Neural crest cell (in vitro differentiated cells): Measurements from ENCODE around the gene MAOB. TPM values are rescaled to one million over a fixed set of nuclear protein-coding genes. Genes with fewer than 3 reads are reported as not detected.

ENCODE experiments used
- DNase-seq: peaks from one replicate; pipeline ENCODE4 v3.0.0; 2021; ENCODE audit warnings: low read depth, mixed read lengths, low spot score
- H3K27ac Mint-ChIP-seq: one replicate; pipeline ENCODE4 v1.8.0; 2021; ENCODE audit warnings: mild to moderate bottlenecking, mixed read lengths; ENCODE audit not compliant: unreplicated experiment
- H3K27me3 Mint-ChIP-seq: 2 replicates; pipeline ENCODE4 v1.8.0; 2021; ENCODE audit warnings: low read depth, mild to moderate bottlenecking, mixed read lengths
- H3K36me3 Mint-ChIP-seq: 2 replicates; pipeline ENCODE4 v1.8.0; 2021; ENCODE audit warnings: low read depth, mild to moderate bottlenecking, mixed read lengths
- H3K4me1 Mint-ChIP-seq: 2 replicates; pipeline ENCODE4 v1.8.0; 2021; ENCODE audit warnings: mixed read lengths
- H3K4me3 Mint-ChIP-seq: one replicate; pipeline ENCODE4 v1.8.0; 2021; ENCODE audit warnings: mild to moderate bottlenecking, mixed read lengths
- H3K9me3 Mint-ChIP-seq: 2 replicates; pipeline ENCODE4 v1.8.0; 2021; ENCODE audit warnings: mixed read lengths
- total RNA-seq: library from RNA; stranded (reverse); gene quantifications from 2 replicates; pipeline ENCODE4 v1.2.1, GENCODE V29; 2021
- TF ChIP-seq, protein P1 (sequence below): fragments of 200-600 bp; sonication (generic); conservative IDR thresholded peaks from 2 replicates; pipeline ENCODE4 v1.5.0; 2021; ENCODE audit warnings: antibody characterized with exemption, mild to moderate bottlenecking

The MAOB gene
- total RNA-seq, 1 donor from 2014 or later = 0.98 TPM

DNA sequence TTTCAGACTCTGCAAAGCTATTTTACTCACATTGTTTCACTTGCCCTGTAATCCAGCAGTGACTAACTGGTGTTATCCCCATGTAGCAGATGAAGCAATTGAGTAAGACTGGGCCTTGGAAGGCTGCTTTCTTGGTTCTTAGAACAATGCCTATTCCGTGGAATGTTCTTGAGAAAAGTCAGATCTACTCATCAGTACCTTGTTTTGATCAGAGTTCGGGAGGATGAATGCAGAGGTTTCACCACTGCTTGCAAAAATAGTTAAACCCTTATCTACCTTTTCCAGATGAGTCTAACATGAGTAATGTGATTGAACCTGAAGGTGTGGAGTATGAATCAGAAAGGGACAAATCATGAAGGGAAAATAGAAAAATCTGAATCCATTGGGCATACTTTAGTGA lies 1.8 kb downstream of the MAOB start:
- Mint-ChIP-seq H3K4me1 (no peaks in the 10 kb centered on the region), H3K36me3 (no peaks in the 10 kb centered on the region), H3K9me3 (peaks cover 2% of the 10 kb centered on the region), H3K27me3 (peaks cover 2% of the 10 kb centered on the region), H3K27ac (no peak overlapping the region), H3K4me3 (no peak overlapping the region)
- no peak for DNase-seq
- TF ChIP-seq, protein P1, sequence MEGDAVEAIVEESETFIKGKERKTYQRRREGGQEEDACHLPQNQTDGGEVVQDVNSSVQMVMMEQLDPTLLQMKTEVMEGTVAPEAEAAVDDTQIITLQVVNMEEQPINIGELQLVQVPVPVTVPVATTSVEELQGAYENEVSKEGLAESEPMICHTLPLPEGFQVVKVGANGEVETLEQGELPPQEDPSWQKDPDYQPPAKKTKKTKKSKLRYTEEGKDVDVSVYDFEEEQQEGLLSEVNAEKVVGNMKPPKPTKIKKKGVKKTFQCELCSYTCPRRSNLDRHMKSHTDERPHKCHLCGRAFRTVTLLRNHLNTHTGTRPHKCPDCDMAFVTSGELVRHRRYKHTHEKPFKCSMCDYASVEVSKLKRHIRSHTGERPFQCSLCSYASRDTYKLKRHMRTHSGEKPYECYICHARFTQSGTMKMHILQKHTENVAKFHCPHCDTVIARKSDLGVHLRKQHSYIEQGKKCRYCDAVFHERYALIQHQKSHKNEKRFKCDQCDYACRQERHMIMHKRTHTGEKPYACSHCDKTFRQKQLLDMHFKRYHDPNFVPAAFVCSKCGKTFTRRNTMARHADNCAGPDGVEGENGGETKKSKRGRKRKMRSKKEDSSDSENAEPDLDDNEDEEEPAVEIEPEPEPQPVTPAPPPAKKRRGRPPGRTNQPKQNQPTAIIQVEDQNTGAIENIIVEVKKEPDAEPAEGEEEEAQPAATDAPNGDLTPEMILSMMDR = no peak

GRCh38 chrX:43878906-43879526 lies 3.2 kb downstream of the MAOB start:
- Mint-ChIP-seq H3K27ac (no peak overlapping the region), H3K4me3 (no peak overlapping the region), H3K4me1 (no peaks in the 10 kb centered on the region), H3K36me3 (no peaks in the 10 kb centered on the region), H3K27me3 (peaks cover 2% of the 10 kb centered on the region), H3K9me3 (peaks cover 2% of the 10 kb centered on the region)
- no peak for DNase-seq
- TF ChIP-seq, protein P1 = no peak

DNA sequence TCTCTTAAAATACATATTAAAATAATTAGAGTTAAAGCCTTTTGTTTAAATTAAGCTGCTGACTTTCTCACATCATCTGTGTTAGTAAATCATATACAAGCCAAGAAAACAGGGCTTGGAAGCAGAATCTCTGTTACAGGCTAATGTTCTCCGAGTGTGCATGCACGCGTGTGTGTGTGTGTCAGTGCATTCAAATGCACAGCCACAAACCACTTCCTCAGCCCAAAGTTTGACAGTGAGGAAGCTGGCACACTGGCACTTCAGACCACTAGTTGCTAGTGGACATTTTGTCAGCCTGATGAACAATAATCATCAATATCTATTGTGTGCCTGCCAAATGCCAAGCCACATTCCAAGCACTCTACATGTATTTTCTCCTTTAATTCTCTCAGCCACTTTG lies 5.6 kb downstream of the MAOB start:
- H3K9me3 Mint-ChIP-seq = peaks cover 2% of the 10 kb centered on the region
- H3K27ac Mint-ChIP-seq = no peak overlapping the region
- no peak for DNase-seq
- H3K4me3 Mint-ChIP-seq = no peak overlapping the region
- H3K27me3 Mint-ChIP-seq = no peaks in the 10 kb centered on the region
- H3K36me3 Mint-ChIP-seq = no peaks in the 10 kb centered on the region
- H3K4me1 Mint-ChIP-seq = no peaks in the 10 kb centered on the region
- TF ChIP-seq, protein P1 = no peak

GRCh38 chrX:43870758-43871419 lies 11.4 kb downstream of the MAOB start:
- Mint-ChIP-seq H3K9me3 (peaks cover 2% of the 10 kb centered on the region), H3K4me1 (no peaks in the 10 kb centered on the region), H3K27ac (no peak overlapping the region), H3K36me3 (no peaks in the 10 kb centered on the region), H3K27me3 (no peaks in the 10 kb centered on the region), H3K4me3 (no peak overlapping the region)
- TF ChIP-seq, protein P1 = no peak
- DNase-seq = no peak

- no peak for DNase-seq
- H3K27me3 Mint-ChIP-seq = no peaks in the 10 kb centered on the region
- H3K27ac Mint-ChIP-seq = no peak overlapping the region
- TF ChIP-seq, protein P1 = no peak
- no peaks in the 10 kb centered on the region for H3K4me1 Mint-ChIP-seq
- no peak overlapping the region for H3K4me3 Mint-ChIP-seq
- H3K9me3 Mint-ChIP-seq = peaks cover 5% of the 10 kb centered on the region
- no peaks in the 10 kb centered on the region for H3K36me3 Mint-ChIP-seq
These were observed 12.2 kb downstream of the MAOB start for GRCh38 chrX:43870011-43870410.
